K562 (cell line): ENCODE measurements around the gene ANKRD12. TPM values are rescaled to one million over a fixed set of nuclear protein-coding genes. Genes with fewer than 3 reads are reported as not detected.

ENCODE experiments used
- DACH1 ChIP-seq: fragments of 450-650 bp; IDR thresholded peaks from 2 replicates; pipeline ENCODE4 v1.6.1; 2018; ENCODE audit not compliant: partially characterized antibody
- HIVEP1 ChIP-seq: fragments of 250-450 bp; sonication (Bioruptor Pico); IDR thresholded peaks from 2 replicates; pipeline ENCODE4 v1.4.0; 2020; ENCODE audit warnings: mild to moderate bottlenecking
- MAZ ChIP-seq, 2 experiments: fragments of 450-650 bp in 1 of 2; sonication (generic) in 1 of 2; formaldehyde crosslinking; IDR thresholded peaks in 1 of 2; conservative IDR thresholded peaks in 1 of 2; 2 replicates each; pipeline versions ENCODE4 v1.4.0 to v1.5.0; 2020; ENCODE audit warnings: mild to moderate bottlenecking in 1 of 2, missing genetic modification reagents in 1 of 2
- NR2C1 ChIP-seq, 2 experiments: fragments of 450-650 bp; IDR thresholded peaks; 2 replicates each; pipeline ENCODE4 v1.6.1; 2017; ENCODE audit warnings: mild to moderate bottlenecking in 2 of 2, antibody characterized with exemption in 1 of 2, inconsistent platforms in 1 of 2, missing compliant biosample characterization in 1 of 2, missing genetic modification characterization in 1 of 2
- RBM22 ChIP-seq: fragments of 200-400 bp; formaldehyde crosslinking; IDR thresholded peaks from 2 replicates; pipeline ENCODE4 v1.6.1; 2018; ENCODE audit warnings: low read length, low read depth; ENCODE audit not compliant: poor library complexity, severe bottlenecking
- TFE3 ChIP-seq: fragments of 450-650 bp; formaldehyde crosslinking; IDR thresholded peaks from 2 replicates; pipeline ENCODE4 v1.4.0; 2020; ENCODE audit warnings: mild to moderate bottlenecking, mixed read lengths
- ZFP36 ChIP-seq: fragments of 150-350 bp; IDR thresholded peaks from 2 replicates; pipeline ENCODE4 v1.6.1; 2018; ENCODE audit warnings: low read length, low read depth; ENCODE audit not compliant: partially characterized antibody
- ZFX ChIP-seq: sonication (generic); formaldehyde crosslinking; IDR thresholded peaks from 2 replicates; pipeline ENCODE4 v1.8.0; 2022; ENCODE audit warnings: mild to moderate bottlenecking, missing genetic modification reagents, moderate library complexity
- ZNF280A ChIP-seq: fragments of 450-650 bp; IDR thresholded peaks from 2 replicates; pipeline ENCODE4 v1.6.1; 2018; ENCODE audit warnings: mild to moderate bottlenecking, low read depth; ENCODE audit not compliant: partially characterized antibody
- ZNF398 ChIP-seq: fragments of 250-450 bp; sonication (Bioruptor Pico); IDR thresholded peaks from 2 replicates; pipeline ENCODE4 v1.8.0; 2021; ENCODE audit warnings: moderate library complexity, mild to moderate bottlenecking, inconsistent platforms
- polyA plus RNA-seq, 8 experiments: library from polyadenylated mRNA; depleted of rRNA in 4 of 8; stranded (reverse) in 5 of 8; unstranded in 3 of 8; fragments of >200 nt; fragmentation: Nextera tagmentation in 2 of 8; fragmentation: Illumina TruSeq in 1 of 8; extraction: Ambion mirVana in 2 of 8; extraction: Trizol in 1 of 8; gene quantifications; 2 replicates each; pipeline versions ENCODE4 v1.2.1 to v1.2.3, GENCODE V29; 2011 to 2014; ENCODE audit warnings: inconsistent platforms in 1 of 8, missing spikeins in 1 of 8
- total RNA-seq, 7 experiments: library from RNA; depleted of rRNA in 6 of 7; stranded (reverse); fragments of >200 nt in 6 of 7; fragmentation: Illumina TruSeq in 2 of 7; extraction: Trizol in 2 of 7; gene quantifications; 2 replicates each; pipeline versions ENCODE4 v1.2.1 to v1.2.3, GENCODE V29; 2011 to 2021; ENCODE audit warnings: low replicate concordance in 1 of 7
- TF ChIP-seq, protein P1 (sequence below): fragments of 250-450 bp; sonication (Bioruptor Pico); IDR thresholded peaks from 2 replicates; pipeline ENCODE4 v1.4.0; 2020; ENCODE audit warnings: mild to moderate bottlenecking, moderate library complexity, borderline replicate concordance
- TF ChIP-seq, protein P2 (sequence below), 2 experiments: fragments of 200-800 bp in 1 of 2; sonication (Bioruptor generic) in 1 of 2; sonication (generic) in 1 of 2; formaldehyde crosslinking in 1 of 2; IDR thresholded peaks in 1 of 2; conservative IDR thresholded peaks in 1 of 2; 2 replicates each; pipeline versions ENCODE4 v1.5.0 to v1.6.1; 2016 to 2020; ENCODE audit warnings: missing compliant biosample characterization in 1 of 2, missing genetic modification characterization in 1 of 2, missing genetic modification reagents in 1 of 2
- TF ChIP-seq, protein P3 (sequence below): fragments of 250-450 bp; sonication (Bioruptor Pico); IDR thresholded peaks from 2 replicates; pipeline ENCODE4 v1.9.0; 2021; ENCODE audit warnings: mild to moderate bottlenecking

Gene ANKRD12
- total and polyA plus RNA-seq, 9 of the 15 experiments (the other 6 are each of a cell fraction or from before 2014, with no cell fraction given), result 6.6 to 28.2 (median 16.0) TPM

DNA sequence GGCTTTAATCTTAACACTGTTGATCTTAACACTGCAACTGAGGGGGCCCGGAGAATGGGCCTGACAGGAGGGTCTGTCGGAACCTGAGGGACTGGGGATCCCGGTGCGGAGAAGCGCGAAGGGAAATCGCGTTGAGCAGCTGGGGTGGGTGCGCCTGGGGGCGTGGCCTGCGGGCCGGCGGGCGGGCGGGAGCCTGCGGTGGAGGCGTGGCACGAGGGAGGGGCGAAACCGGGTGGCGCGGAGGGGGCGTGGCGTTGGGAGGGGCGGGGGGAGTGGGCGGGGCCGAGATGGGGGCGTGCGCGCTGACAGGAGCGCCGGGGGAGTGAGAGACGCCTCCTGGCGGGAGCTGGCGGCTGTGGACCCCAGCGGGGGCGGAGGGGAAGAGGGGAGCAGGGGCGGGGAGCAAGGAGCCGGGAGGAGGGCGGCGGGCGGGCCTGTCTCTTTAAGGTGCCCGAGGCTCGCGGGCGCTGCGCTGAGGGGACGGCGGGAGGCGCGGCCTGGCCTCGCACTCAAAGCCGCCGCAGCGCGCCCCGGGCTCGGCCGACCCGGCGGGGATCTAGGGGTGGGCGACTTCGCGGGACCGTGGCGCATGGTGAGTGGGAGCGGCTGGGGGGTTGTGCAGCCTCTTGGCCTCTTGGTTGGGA, 197.9 kb downstream of the ANKRD12 start, which contains the start of gene TWSG1 (continued):
- TF ChIP-seq MAZ (CRISPR knock-in tag; conservative IDR thresholded peaks at IDR 0.05 in 1 of 2, IDR thresholded peaks at IDR 0.05 in 1 of 2), result peak; percentile 83 to 91; a peak in 2 of 4 replicates
- no peak for TF ChIP-seq ZNF280A
- no peak for TF ChIP-seq ZFP36
- no peak for TF ChIP-seq NR2C1 (IDR thresholded peaks at IDR 0.05)
- TF ChIP-seq NR2C1 (tag; IDR thresholded peaks at IDR 0.05), result no peak
- TF ChIP-seq TFE3 (CRISPR knock-in tag), result no peak
- TF ChIP-seq, protein P1, sequence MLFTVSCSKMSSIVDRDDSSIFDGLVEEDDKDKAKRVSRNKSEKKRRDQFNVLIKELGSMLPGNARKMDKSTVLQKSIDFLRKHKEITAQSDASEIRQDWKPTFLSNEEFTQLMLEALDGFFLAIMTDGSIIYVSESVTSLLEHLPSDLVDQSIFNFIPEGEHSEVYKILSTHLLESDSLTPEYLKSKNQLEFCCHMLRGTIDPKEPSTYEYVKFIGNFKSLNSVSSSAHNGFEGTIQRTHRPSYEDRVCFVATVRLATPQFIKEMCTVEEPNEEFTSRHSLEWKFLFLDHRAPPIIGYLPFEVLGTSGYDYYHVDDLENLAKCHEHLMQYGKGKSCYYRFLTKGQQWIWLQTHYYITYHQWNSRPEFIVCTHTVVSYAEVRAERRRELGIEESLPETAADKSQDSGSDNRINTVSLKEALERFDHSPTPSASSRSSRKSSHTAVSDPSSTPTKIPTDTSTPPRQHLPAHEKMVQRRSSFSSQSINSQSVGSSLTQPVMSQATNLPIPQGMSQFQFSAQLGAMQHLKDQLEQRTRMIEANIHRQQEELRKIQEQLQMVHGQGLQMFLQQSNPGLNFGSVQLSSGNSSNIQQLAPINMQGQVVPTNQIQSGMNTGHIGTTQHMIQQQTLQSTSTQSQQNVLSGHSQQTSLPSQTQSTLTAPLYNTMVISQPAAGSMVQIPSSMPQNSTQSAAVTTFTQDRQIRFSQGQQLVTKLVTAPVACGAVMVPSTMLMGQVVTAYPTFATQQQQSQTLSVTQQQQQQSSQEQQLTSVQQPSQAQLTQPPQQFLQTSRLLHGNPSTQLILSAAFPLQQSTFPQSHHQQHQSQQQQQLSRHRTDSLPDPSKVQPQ (CRISPR knock-in tag), result no peak
- peak; percentile 29 for TF ChIP-seq DACH1
- no peak; the same call in 1 of the 2 replicates for TF ChIP-seq ZFX (CRISPR knock-in tag)
- TF ChIP-seq, protein P2, sequence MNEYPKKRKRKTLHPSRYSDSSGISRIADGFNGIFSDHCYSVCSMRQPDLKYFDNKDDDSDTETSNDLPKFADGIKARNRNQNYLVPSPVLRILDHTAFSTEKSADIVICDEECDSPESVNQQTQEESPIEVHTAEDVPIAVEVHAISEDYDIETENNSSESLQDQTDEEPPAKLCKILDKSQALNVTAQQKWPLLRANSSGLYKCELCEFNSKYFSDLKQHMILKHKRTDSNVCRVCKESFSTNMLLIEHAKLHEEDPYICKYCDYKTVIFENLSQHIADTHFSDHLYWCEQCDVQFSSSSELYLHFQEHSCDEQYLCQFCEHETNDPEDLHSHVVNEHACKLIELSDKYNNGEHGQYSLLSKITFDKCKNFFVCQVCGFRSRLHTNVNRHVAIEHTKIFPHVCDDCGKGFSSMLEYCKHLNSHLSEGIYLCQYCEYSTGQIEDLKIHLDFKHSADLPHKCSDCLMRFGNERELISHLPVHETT (CRISPR knock-in tag; conservative IDR thresholded peaks at IDR 0.05 in 1 of 2, IDR thresholded peaks at IDR 0.05 in 1 of 2), result peak in 1 of 2 experiments; percentile 60; a peak in 1 of 4 replicates
- TF ChIP-seq HIVEP1 (CRISPR knock-in tag), result no peak
- no peak for TF ChIP-seq ZNF398
- TF ChIP-seq, protein P3, sequence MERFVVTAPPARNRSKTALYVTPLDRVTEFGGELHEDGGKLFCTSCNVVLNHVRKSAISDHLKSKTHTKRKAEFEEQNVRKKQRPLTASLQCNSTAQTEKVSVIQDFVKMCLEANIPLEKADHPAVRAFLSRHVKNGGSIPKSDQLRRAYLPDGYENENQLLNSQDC (CRISPR knock-in tag), result no peak
- no peak for TF ChIP-seq RBM22
